ENCODE measurements around the gene PRKAB2.

The PRKAB2 gene

GRCh38 chr1:147213271-147213670 is 41.0 kb upstream of the PRKAB2 start:
- H3K4me3 ChIP-seq (ENCODE audit: low read depth, low read length) = no peak overlapping the region
- no peak for TF ChIP-seq CTCF (IDR thresholded peaks at IDR 0.05; ENCODE audit: low read depth, low read length)

- H3K4me3 ChIP-seq (ENCODE audit: low read depth, low read length) = no peak overlapping the region
- TF ChIP-seq CTCF (IDR thresholded peaks at IDR 0.05; ENCODE audit: low read depth, low read length) = no peak
These were observed 39.3 kb upstream of the PRKAB2 start for GRCh38 chr1:147211577-147211976.

GRCh38 chr1:147210987-147211386 is 38.7 kb upstream of the PRKAB2 start:
- no peak overlapping the region for H3K4me3 ChIP-seq (ENCODE audit: low read depth, low read length)

GRCh38 chr1:147209825-147210821 is 37.9 kb upstream of the PRKAB2 start:
- H3K4me3 ChIP-seq (ENCODE audit: low read depth, low read length) = no peak overlapping the region
- no peak for TF ChIP-seq CTCF (IDR thresholded peaks at IDR 0.05; ENCODE audit: low read depth, low read length)

More at GRCh38 chr1:147210987-147211386, 38.7 kb upstream of the PRKAB2 start:
- TF ChIP-seq CTCF (IDR thresholded peaks at IDR 0.05; ENCODE audit: low read depth, low read length) = no peak

GRCh38 chr1:147208619-147209018 is 36.3 kb upstream of the PRKAB2 start:
- TF ChIP-seq CTCF (IDR thresholded peaks at IDR 0.05; ENCODE audit: low read depth, low read length) = no peak
- H3K4me3 ChIP-seq (ENCODE audit: low read depth, low read length) = no peak overlapping the region

DNA sequence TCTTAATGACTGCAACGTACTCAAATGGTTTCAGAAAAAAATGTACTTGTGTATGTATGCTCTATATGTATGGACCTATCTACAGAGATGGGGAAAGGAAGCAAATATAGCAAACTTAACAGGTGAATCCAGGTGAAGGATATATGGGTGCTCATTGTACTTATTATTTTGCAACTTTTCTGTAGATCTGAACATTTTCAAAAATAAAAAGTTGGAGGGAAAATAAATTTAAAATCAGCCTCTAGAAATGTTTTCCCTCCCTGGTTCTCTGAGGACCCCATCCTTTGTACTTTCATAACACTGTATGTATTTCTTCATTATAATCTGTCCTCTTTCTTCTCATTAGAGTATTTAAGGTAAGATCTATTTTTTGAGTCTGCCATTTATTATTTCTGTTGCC is 34.9 kb upstream of the PRKAB2 start:
- no peak overlapping the region for H3K4me3 ChIP-seq (ENCODE audit: low read depth, low read length)
- TF ChIP-seq CTCF (IDR thresholded peaks at IDR 0.05; ENCODE audit: low read depth, low read length) = no peak

DNA sequence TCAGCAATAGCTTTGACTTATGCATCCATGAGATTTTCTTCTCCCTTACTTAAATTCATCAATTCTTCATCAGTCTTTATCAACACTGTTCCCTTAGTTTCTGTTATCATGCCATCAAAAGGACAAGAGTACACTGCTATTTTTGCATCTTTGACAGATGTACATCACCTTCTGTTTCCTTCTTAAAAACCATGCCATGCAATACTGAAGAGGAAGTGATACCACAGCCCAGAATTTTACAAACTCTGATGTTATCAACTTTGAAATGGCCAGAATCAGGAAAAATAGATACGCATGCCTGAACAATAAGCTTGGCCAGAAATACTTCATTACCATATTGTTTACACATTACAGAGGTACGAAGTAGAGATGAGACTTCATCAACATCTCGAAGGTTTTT is 31.8 kb upstream of the PRKAB2 start:
- no peak for TF ChIP-seq CTCF (IDR thresholded peaks at IDR 0.05; ENCODE audit: low read depth, low read length)
- no peak overlapping the region for H3K4me3 ChIP-seq (ENCODE audit: low read depth, low read length)
